DMS 273 treated with DMSO at 0.1 percent for 48 hours (cell line): ENCODE measurements around the gene ACADM.
A peak's percentile ranks its signal among the peaks of the same experiment; 100 is the strongest.
"Not testable (repeated sequence)": the region's sequence is repeated elsewhere in the genome, so short reads cannot be mapped to it uniquely, and the experiment has no call there.

Source experiments
- DNase-seq: peaks from one replicate; lab custom pipeline; 2025; lab: John Stamatoyannopoulos, UW

ACADM gene

DNA sequence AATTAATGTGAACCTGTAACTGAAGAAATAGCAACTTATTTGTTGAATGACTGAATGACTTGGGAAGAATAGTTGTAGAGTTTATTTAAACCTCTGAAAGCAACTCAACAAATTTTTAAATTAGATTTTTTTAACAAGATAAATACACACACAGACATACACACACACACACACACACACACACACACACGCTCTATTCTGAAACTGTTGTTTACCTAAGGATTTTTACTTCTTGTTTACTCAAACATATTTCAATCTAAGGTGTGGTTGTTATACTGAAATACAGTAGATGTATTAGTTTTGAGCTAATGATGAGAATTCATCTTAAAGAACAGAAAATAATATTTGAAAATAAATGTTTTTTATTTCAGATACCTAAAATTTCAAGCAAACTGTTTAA is 11.5 kb downstream of the ACADM start:
- no peak for DNase-seq

GRCh38 chr1:75742047-75742625 is 17.6 kb downstream of the ACADM start:
- DNase-seq, result peak; percentile 22

DNA sequence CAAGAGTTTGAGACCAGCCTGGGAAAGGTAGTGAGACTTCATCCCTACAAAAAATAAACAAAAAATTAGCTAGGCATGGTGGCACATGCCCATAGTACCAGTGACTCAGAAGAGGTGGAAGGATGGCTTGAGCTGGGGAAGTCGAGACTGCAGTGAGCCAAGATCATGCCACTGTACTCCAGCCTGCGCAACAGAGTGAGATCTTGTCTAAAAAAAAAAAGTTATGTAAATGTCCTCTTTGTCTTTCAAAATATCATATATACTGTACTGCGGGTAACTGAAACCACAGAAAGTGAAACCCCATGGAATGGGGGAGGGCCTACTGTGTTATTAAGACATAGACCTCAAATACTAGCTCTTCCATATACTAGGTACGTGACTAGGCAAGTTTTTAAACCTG is 20.8 kb downstream of the ACADM start:
- no peak for DNase-seq

DNA sequence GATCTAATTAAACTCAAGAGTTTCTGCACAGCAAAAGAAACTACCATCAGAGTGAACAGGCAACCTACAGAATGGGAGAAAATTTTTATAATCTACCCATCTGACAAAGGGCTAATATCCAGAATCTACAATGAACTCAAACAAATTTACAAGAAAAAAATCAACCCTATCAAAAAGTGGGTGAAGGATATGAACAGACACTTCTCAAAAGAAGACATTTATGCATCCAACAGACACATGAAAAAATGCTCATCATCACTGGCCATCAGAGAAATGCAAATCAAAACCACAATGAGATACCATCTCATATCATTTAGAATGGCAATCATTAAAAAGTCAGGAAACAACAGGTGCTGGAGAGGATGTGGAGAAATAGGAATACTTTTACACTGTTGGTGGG is 32.7 kb downstream of the ACADM start:
- DNase-seq, result not testable (repeated sequence)

DNA sequence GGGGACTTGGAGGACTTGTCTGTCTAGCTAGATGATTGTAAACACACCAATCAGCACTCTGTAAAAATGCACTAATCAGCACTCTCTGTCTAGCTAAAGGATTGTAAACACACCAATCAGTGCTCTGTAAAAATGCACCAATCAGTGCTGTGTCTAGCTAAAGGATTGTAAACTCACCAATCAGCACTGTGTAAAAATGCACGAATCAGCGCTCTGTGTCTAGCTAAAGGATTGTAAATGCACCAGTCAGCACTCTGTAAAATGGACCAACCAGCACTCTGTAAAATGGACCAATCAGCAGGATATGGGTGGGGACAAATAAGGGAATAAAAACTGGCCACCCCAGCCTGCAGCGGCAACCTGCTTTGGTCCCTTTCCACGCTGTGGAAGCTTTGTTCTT is 34.0 kb downstream of the ACADM start:
- not testable (repeated sequence) for DNase-seq

- DNase-seq, result no peak
Measured at GRCh38 chr1:75764057-75764655, 39.6 kb downstream of the ACADM start.

DNA sequence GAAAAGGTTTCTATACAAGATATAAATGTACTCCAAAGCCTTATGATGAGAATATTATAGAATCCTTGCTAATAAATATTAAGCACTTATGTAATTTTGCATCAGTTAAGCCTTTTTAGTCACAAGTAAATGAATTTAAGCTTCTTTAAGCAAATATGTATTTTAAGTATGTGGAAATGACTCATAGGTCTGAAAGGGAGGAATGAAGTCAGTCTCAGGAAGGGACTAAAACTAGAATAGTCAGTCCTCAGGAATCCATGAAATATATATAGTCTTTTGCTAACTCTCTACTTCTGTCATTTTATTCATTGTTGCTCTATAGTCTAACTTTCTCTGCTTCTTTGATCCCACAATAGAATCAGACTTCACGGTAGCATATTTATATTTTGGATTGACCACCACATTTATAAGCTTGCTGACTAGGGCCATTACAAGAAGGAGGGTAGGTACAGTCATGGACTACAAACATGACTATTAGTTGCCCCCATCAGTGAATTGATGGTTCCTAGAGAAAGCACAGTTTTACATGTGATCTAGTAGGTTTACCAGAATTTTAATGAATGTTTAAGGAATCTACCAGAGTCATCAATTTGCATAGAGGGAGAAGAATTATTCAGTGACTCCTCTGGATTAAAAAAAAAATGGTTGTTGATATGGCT is 41.3 kb downstream of the ACADM start:
- no peak for DNase-seq

- DNase-seq, result no peak
Measured at GRCh38 chr1:75768016-75768415, 43.5 kb downstream of the ACADM start.

DNA sequence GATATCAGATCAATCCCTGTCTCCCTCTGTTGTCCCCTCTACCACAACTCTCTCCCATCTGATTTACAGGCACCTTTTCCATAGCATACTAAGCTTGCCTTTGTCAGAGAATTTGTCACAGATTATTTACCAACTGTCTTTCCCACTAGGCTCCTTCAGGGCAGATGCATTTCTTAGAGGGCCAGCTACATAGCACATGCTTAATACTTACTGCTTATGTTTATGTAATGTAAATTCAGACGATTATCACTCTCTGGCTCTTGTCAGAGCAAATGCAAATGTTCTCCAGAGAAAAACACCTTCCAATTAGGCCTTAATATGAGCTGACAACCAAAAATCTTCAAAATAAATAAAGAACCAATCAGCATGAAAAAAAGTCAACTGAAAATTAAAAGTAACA is 46.3 kb downstream of the ACADM start:
- DNase-seq, result no peak

- DNase-seq, result no peak
Measured at GRCh38 chr1:75771978-75772377, 47.5 kb downstream of the ACADM start.

DNA sequence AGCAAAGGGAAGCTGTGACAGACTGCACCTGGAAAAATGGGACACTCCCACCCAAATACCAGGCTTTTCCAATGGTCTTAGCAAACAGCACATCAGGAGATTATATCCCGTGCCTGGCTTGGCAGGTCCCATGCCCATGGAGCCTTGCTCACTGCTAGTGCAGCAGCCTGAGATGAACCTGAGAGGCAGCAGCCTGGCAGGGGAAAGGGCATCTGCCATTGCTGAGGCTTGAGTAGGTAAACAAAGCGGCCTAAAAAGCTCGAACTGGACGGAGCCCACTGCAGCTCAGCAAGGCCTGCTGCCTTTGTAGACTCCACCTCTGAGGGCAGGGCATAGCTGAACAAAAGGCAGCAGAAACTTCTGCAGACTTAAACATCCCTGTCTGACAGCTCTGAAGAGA is 53.3 kb downstream of the ACADM start:
- DNase-seq, result not testable (repeated sequence)

DNA sequence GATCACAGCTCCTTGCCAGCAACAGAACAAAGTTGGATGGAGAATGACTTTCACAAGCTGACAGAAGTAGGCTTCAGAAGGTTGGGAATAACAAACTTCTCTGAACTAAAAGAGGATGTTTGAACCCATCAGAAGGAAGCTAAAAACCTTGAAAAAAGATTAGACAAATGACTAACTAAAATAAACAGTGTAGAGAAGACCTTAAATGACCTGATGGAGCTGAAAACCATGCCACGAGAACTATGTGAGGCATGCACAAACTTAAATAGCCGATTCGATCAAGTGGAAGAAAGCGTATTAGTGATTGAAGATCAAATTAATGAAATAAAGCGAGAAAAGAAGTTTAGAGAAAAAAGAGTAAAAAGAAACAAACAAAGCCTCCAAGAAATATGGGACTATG is 54.2 kb downstream of the ACADM start:
- not testable (repeated sequence) for DNase-seq

- DNase-seq, result not testable (repeated sequence)
Measured at GRCh38 chr1:75780183-75780582, 55.7 kb downstream of the ACADM start.

GRCh38 chr1:75783920-75784319 is 59.4 kb downstream of the ACADM start:
- not testable (repeated sequence) for DNase-seq

DNA sequence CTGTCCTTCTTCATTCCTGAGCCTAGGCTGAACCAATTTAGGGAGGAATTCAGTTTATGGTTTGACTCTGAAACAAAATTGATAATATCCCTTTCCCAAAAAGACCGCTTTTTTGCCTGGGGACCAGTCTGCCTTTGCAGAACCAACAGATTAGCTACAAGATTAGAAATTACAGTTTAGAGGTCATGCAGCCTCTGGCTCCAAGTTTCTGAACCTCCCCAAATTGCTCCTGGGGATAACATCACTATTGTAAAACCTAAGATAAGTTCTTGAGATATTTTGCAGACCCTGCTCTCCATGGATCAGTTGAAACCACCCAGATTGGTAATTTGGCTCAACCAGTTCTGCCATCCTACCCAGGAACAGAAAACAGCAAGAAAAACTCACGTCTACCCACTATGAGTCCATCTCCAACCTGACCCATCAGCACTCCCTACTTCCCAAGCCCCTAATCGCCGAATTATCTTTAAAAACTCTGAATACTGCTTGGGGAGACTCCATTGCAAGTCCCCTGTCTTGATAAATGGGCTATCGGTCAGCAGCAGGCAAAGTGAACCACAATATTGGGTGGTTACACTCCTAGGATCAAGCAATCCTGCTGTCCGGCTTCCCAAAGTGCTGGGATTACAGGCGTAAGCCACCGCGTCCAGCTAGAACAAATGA is 60.9 kb downstream of the ACADM start:
- DNase-seq, result no peak

DNA sequence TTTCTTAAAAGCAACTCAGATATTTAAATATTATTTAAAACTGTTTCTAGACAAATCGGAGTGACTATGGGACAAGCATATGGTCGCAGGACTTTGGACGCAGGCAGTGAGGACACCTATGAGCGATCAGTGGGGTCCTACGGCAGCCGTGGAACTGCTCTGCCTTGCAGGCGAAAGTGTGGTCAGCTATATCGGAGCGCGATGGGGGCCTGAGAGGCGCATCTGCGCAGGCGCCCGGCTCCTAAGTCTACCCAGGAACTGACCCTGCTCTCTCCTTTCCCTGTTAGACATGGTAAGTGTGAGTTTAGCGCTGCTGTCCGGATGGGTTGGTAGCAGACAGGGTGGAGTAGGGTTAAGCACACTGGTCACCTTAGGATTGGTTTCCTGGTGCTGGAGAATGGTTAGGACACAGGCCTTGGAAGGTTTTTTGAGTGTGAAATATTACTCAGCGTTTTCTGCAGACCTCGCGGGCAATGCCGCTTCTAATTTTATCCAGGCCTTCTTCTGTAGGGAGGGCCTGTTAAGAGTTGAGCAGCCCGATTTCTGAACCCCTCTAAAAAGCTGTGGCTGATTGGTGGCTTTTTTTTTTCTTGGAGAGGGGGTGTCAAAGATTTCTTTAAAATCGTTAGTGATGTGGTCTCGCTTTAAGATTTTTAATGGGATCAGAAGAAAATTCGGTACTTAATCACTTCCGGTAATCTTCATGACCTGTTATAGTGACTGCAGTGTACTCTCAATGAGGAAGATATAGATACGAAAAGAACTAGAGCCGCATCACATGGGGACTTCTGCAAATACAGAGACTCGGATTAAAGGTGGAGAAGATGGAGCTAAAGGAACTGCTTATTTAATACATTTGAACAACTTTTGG is 61.7 kb downstream of the ACADM start, which contains the start of gene RABGGTB:
Gene RABGGTB, plus strand, starts transcription at position 274 of the 871 bp plus-strand sequence. Its CDS starts 16 bp downstream, at position 290.
- peak; percentile 85 for DNase-seq

DNA sequence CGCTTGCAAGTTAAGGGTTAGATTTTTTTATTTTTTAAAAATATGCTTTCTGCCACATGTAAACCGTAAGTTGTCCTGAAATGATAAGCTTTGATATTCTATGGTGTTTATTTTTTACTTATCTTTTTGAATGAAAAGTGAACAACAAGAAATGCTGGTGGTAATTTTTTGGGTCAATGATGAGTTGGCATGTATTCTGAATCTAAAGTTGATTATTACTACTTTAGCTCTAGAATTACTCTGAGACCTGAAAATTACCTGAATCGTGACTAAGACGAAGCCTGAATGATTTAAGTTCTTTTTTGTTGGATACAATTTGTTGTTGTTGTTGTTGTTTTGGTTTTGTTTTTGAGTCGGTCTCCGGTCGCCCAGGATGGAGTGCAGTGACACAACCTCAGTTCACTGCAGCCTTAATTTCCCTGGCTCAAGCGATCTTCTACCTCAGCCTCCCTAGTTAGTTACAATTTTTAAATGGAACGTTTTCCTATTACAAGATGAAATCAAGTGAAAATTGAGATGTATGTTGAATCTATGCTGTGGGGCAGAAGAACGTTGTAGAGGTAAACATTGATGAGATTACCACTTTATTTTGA is 62.5 kb downstream of the ACADM start:
- no peak for DNase-seq

DNA sequence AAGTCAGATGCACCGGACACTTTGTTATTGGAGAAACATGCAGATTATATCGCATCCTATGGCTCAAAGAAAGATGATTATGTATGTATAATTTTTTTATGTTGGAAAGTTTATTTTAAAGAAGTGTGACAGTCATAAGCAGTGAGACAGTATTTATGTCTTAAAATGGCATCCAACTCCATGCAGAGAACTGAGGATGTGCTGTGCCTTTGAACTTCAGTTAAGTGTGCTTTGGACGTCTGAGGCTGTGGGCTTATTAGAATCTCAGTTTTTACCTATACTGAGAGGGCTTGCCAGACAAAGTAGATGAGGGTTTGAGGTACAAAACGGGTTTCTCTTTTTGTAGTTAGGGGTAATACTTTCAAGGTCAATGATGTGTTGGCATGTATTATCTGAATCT is 63.0 kb downstream of the ACADM start:
- DNase-seq, result no peak

DNA sequence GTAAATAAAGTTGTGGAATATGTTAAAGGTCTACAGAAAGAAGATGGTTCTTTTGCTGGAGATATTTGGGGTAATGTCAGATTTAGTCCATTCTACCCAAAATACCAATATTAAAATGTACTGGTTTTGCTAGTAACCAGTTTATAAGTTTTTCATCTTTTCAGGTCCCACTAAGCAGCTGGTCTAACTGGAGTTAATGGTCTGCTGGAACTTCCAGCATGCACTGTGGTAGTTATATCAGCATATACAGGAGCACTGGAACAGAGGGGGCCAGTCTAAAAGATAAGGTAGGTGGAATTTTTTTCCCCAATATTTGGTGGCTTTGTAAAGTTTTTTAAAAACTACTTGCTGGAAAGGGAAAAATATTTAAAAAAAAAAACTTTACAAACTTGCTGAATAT is 65.5 kb downstream of the ACADM start:
- DNase-seq, result no peak

DNA sequence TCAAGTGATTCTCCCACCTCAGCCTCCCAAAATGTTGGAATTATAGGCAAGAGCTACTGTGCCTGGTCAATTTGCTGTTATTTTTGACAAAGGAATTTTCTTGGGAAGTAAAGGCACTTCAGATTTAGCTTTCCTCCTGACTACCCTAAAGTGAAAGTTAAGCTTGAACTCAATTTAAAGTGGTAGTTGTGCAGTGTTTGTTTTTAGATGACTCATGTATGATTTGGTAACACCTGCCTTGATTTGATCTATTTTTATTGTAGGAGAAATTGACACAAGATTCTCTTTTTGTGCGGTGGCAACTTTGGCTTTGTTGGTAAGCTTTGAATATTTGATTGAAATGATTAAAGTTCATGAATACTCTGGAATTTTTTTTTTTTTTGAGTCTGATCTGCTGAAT is 66.5 kb downstream of the ACADM start:
- DNase-seq, result no peak

DNA sequence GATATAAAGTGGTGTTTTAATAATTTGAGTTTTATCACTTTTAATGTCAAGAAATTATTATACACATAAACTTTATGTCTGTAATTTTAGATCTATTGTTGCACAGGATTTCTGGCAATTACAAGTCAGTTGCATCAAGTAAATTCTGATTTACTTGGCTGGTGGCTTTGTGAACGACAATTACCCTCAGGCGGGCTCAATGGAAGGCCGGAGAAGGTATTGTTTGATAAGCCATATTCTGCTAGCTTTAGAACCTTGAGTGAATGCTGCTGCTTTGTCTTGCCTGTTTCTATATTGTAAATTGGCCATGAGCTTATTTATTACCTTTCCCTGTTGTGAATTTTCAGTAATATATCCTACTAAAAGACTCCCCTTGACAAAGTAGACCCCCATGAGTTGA is 67.6 kb downstream of the ACADM start:
- DNase-seq, result no peak

- no peak for DNase-seq
Measured at GRCh38 chr1:75794382-75794781, 69.9 kb downstream of the ACADM start.
